ENCODE data around the gene SUGCT.

GRCh38 chr7:40282858-40283257 lies 148.1 kb downstream of the SUGCT start:
- TF ChIP-seq POLR2AphosphoS5 (IDR thresholded peaks at IDR 0.05) (no peak), POLR2A (IDR thresholded peaks at IDR 0.05) (no peak), CTCF (IDR thresholded peaks at IDR 0.05 in 8 of 11, conservative IDR thresholded peaks at IDR 0.05 in 3 of 11) (no peak)
